Measurements from ENCODE around the gene CRTC3. TPM values are rescaled to one million over a fixed set of nuclear protein-coding genes. Genes with fewer than 3 reads are reported as not detected.
A peak's percentile ranks its signal among the peaks of the same experiment; 100 is the strongest.

Gene CRTC3
- total and polyA plus RNA-seq, 2 of the 13 experiments (the other 11 are each of a cell fraction or from before 2014, with no cell fraction given), result 8.4 to 11.8 TPM

GRCh38 chr15:90489944-90490343, 39.8 kb upstream of the CRTC3 start (continued):
- TF ChIP-seq CERS6 (CRISPR knock-in tag; IDR thresholded peaks at IDR 0.05), result no peak
- TF ChIP-seq MAFK (conservative IDR thresholded peaks at IDR 0.05 in 1 of 2, IDR thresholded peaks at IDR 0.05 in 1 of 2; ENCODE audit: low read length in 2 of 2), result no peak
- no peak for TF ChIP-seq ZNF24 (IDR thresholded peaks at IDR 0.05)
- no peak for TF ChIP-seq ZBTB49 (CRISPR knock-in tag; IDR thresholded peaks at IDR 0.05; ENCODE audit: borderline replicate concordance)
- peak; percentile 85; the same call in 1 of the 2 replicates for TF ChIP-seq RCOR2 (CRISPR knock-in tag; IDR thresholded peaks at IDR 0.05)
- TF ChIP-seq CSRNP1 (CRISPR knock-in tag; IDR thresholded peaks at IDR 0.05), result no peak
- TF ChIP-seq ZNF629 (CRISPR knock-in tag; conservative IDR thresholded peaks at IDR 0.05), result no peak; the same call in 1 of the 2 replicates
- TF ChIP-seq ERF (CRISPR knock-in tag; IDR thresholded peaks at IDR 0.05), result peak; percentile 92
- TF ChIP-seq ETV6 (CRISPR knock-in tag; conservative IDR thresholded peaks at IDR 0.05), result no peak
- TF ChIP-seq PRDM15 (CRISPR knock-in tag; IDR thresholded peaks at IDR 0.05), result no peak
- TF ChIP-seq STAG1 (CRISPR knock-in tag; IDR thresholded peaks at IDR 0.05), result peak; percentile 43; the same call in 1 of the 2 replicates
- TF ChIP-seq ZNF788 (CRISPR knock-in tag; IDR thresholded peaks at IDR 0.05; ENCODE audit: borderline replicate concordance), result peak; percentile 60; the same call in 1 of the 2 replicates
- no peak for TF ChIP-seq PHF8 (CRISPR knock-in tag; IDR thresholded peaks at IDR 0.05)
- TF ChIP-seq HES4 (CRISPR knock-in tag; IDR thresholded peaks at IDR 0.05; ENCODE audit: borderline replicate concordance), result no peak
- peak; percentile 68; the same call in 1 of the 2 replicates for TF ChIP-seq ZNF574 (CRISPR knock-in tag; IDR thresholded peaks at IDR 0.05)
- TF ChIP-seq U2AF2 (IDR thresholded peaks at IDR 0.05; ENCODE audit: low read depth, low read length), result no peak
- TF ChIP-seq RARA (CRISPR knock-in tag; IDR thresholded peaks at IDR 0.05), result peak; percentile 92
- TF ChIP-seq GATAD1 (CRISPR knock-in tag; IDR thresholded peaks at IDR 0.05), result peak; percentile 72
- TF ChIP-seq SP2 (CRISPR knock-in tag; IDR thresholded peaks at IDR 0.05), result no peak
- no peak for TF ChIP-seq ZNF354B (CRISPR knock-in tag; IDR thresholded peaks at IDR 0.05)
